SK-N-SH (cell line): ENCODE data around the gene THEMIS2. TPM values are rescaled to one million over a fixed set of nuclear protein-coding genes. Genes with fewer than 3 reads are reported as not detected.

Experiments
- CTCF ChIA-PET: fragments of 300-600, 350-600 bp; formaldehyde crosslinking; extraction: SDS; loops from one replicate; lab custom pipeline; 2021; lab: Yijun Ruan, JAX
- POLR2A ChIA-PET: fragments of 350-600 bp; sonication (Branson Sonifier 250); formaldehyde crosslinking; extraction: SDS; loops from one replicate; lab custom pipeline; 2020; ENCODE audit warnings: antibody characterized with exemption, inconsistent platforms; lab: Yijun Ruan, JAX
- DNase-seq: peaks from one replicate; pipeline ENCODE4 v3.0.0; 2012
- H2AFZ ChIP-seq: fragments of 200-600 bp; sonication (generic); 2 replicates; pipeline ENCODE4 v1.8.1; 2016; ENCODE audit warnings: antibody characterized with exemption, mild to moderate bottlenecking, low read depth
- H3F3A ChIP-seq: fragments of 200-600 bp; sonication (generic); replicated peaks from 2 replicates; pipeline ENCODE3; 2016; ENCODE audit warnings: antibody characterized with exemption, mild to moderate bottlenecking; ENCODE audit not compliant: insufficient read depth
- H3K27ac ChIP-seq, 2 experiments: fragments of 200-500 bp in 1 of 2; fragments of 200-600 bp in 1 of 2; sonication (Bioruptor generic) in 1 of 2; sonication (generic), shearing (Covaris generic) in 1 of 2; 2 replicates each; pipeline versions ENCODE4 v1.5.1 to v1.6.1; 2014 to 2016; ENCODE audit warnings: low read depth in 2 of 2, inconsistent platforms in 1 of 2, low read length in 1 of 2, mild to moderate bottlenecking in 1 of 2, mixed read lengths in 1 of 2
- H3K27me3 ChIP-seq: fragments of 200-600 bp; sonication (generic), shearing (Covaris generic); 2 replicates; pipeline ENCODE4 v1.6.1; 2016; ENCODE audit warnings: mixed run types; ENCODE audit not compliant: insufficient read depth
- H3K36me3 ChIP-seq, 2 experiments: fragments of 200-500 bp in 1 of 2; fragments of 200-600 bp in 1 of 2; sonication (Bioruptor generic) in 1 of 2; sonication (generic) in 1 of 2; replicated peaks in 1 of 2; 2 replicates each; pipeline versions ENCODE3 to v1.5.1; 2014 to 2016; ENCODE audit warnings: low read length in 1 of 2, mild to moderate bottlenecking in 1 of 2; ENCODE audit not compliant: insufficient read depth in 2 of 2, control insufficient read depth in 1 of 2
- H3K4me1 ChIP-seq, 2 experiments: fragments of 200-500 bp in 1 of 2; fragments of 200-600 bp in 1 of 2; sonication (Bioruptor generic) in 1 of 2; sonication (generic), shearing (Covaris generic) in 1 of 2; 2 replicates each; pipeline versions ENCODE4 v1.5.1 to v1.6.1; 2014 to 2016; ENCODE audit warnings: low read depth in 1 of 2, low read length in 1 of 2, mixed run types in 1 of 2; ENCODE audit not compliant: insufficient read depth in 2 of 2, control insufficient read depth in 1 of 2
- H3K4me2 ChIP-seq: fragments of 200-600 bp; sonication (generic), shearing (Covaris generic); 2 replicates; pipeline ENCODE4 v1.6.1; 2017; ENCODE audit warnings: mixed run types
- H3K4me3 ChIP-seq, 2 experiments: fragments of 200-500 bp in 1 of 2; fragments of 200-600 bp in 1 of 2; sonication (Bioruptor generic) in 1 of 2; sonication (generic), shearing (Covaris generic) in 1 of 2; 2 replicates each; pipeline versions ENCODE4 v1.5.1 to v1.8.1; 2014 to 2016; ENCODE audit warnings: low read depth in 2 of 2, inconsistent platforms in 1 of 2, low read length in 1 of 2, mild to moderate bottlenecking in 1 of 2, mixed read lengths in 1 of 2, moderate library complexity in 1 of 2
- H3K79me2 ChIP-seq: fragments of 200-600 bp; sonication (generic); 2 replicates; pipeline ENCODE4 v1.8.1; 2017; ENCODE audit warnings: mild to moderate bottlenecking; ENCODE audit not compliant: insufficient read depth
- H3K9ac ChIP-seq: fragments of 200-600 bp; sonication (generic); 2 replicates; pipeline ENCODE4 v1.6.1; 2017; ENCODE audit warnings: mixed run types
- H3K9me2 ChIP-seq: fragments of 200-600 bp; sonication (generic); 2 replicates; pipeline ENCODE4 v1.6.1; 2017; ENCODE audit warnings: mixed run types
- H3K9me3 ChIP-seq: fragments of 200-600 bp; sonication (generic); 2 replicates; pipeline ENCODE4 v1.6.1; 2017; ENCODE audit warnings: mixed run types, mild to moderate bottlenecking, moderate library complexity
- H4K20me1 ChIP-seq: fragments of 200-600 bp; sonication (generic); 2 replicates; pipeline ENCODE4 v1.6.1; 2017; ENCODE audit warnings: mild to moderate bottlenecking, mixed run types; ENCODE audit not compliant: insufficient read depth
- FOSL2 ChIP-seq: IDR thresholded peaks from 2 replicates; pipeline ENCODE4 v1.4.0; 2012; ENCODE audit warnings: low read depth, mild to moderate bottlenecking, moderate library complexity, borderline replicate concordance
- GABPA ChIP-seq: IDR thresholded peaks from 2 replicates; pipeline ENCODE4 v1.4.0; 2012; ENCODE audit warnings: low read depth, mild to moderate bottlenecking
- JUND ChIP-seq: IDR thresholded peaks from 2 replicates; pipeline ENCODE4 v1.4.0; 2012
- MAX ChIP-seq: IDR thresholded peaks from 2 replicates; pipeline ENCODE4 v1.4.0; 2012; ENCODE audit warnings: low read depth
- MXI1 ChIP-seq: IDR thresholded peaks from 2 replicates; pipeline ENCODE4 v1.6.1; 2012; ENCODE audit warnings: mild to moderate bottlenecking, low read depth, low read length, improper control_type of control experiment
- NFIC ChIP-seq: IDR thresholded peaks from 2 replicates; pipeline ENCODE4 v1.4.0; 2012; ENCODE audit warnings: borderline replicate concordance
- PBX3 ChIP-seq: IDR thresholded peaks from 2 replicates; pipeline ENCODE4; 2012
- RCOR1 ChIP-seq: fragments of 150-350 bp; IDR thresholded peaks from 2 replicates; pipeline ENCODE4 v1.6.1; 2017; ENCODE audit warnings: antibody characterized with exemption, low read length
- RFX5 ChIP-seq: IDR thresholded peaks from 2 replicates; pipeline ENCODE4 v1.6.1; 2012; ENCODE audit warnings: mild to moderate bottlenecking, improper control_type of control experiment, low read length
- RXRA ChIP-seq: IDR thresholded peaks from 2 replicates; pipeline ENCODE4 v1.4.0; 2012; ENCODE audit warnings: low read depth, mild to moderate bottlenecking, borderline replicate concordance
- TAF1 ChIP-seq: IDR thresholded peaks from 2 replicates; pipeline ENCODE4 v1.6.1; 2012; ENCODE audit warnings: low read depth, mild to moderate bottlenecking, low read length, moderate library complexity, borderline replicate concordance
- TCF12 ChIP-seq: IDR thresholded peaks from 2 replicates; pipeline ENCODE4 v1.4.0; 2012
- USF2 ChIP-seq: fragments of 150-350 bp; IDR thresholded peaks from 2 replicates; pipeline ENCODE4 v1.6.1; 2017; ENCODE audit warnings: antibody characterized with exemption, low read length, low read depth, borderline replicate concordance
- WGBS: methylation state at CpG from one replicate; pipeline ENCODE4 v1.1.6; 2017; ENCODE audit warnings: low lambda C conversion rate; 5-methylcytosine and 5-hydroxymethylcytosine counted together
- polyA plus RNA-seq, 3 experiments: library from polyadenylated mRNA; depleted of rRNA; stranded (reverse); fragments of >200 nt; gene quantifications; 2 replicates each; pipeline ENCODE4 v1.2.3, GENCODE V29; 2012

Gene THEMIS2
- polyA plus RNA-seq, 1 of the 3 experiments (the other 2 are of a cell fraction): 4.1 TPM

- ChIA-PET CTCF (no interaction called here), POLR2A (no interaction called here)
- no peak for TF ChIP-seq FOSL2
- TF ChIP-seq RXRA: no peak
- no peak for TF ChIP-seq RCOR1
- no peak for TF ChIP-seq JUND
- TF ChIP-seq MAX: no peak
- no peak for TF ChIP-seq MXI1
- no peak for TF ChIP-seq USF2
- no peak for TF ChIP-seq TCF12
- no peak for TF ChIP-seq RFX5
- TF ChIP-seq PBX3: no peak
- no peak for TF ChIP-seq TAF1
- Histone ChIP-seq H3K9ac (no peak overlapping the region), H3K9me3 (no peaks in the 10 kb centered on the region), H3F3A (peaks cover 18% of the 10 kb centered on the region), H3K9me2 (no peaks in the 10 kb centered on the region), H4K20me1 (no peaks in the 10 kb centered on the region), H3K4me3 (no peak overlapping the region), H3K27ac (no peak overlapping the region), H2AFZ (no peak overlapping the region), H3K4me2 (no peak overlapping the region), H3K79me2 (no peaks in the 10 kb centered on the region), H3K4me1 (peaks cover 0 to 15% of the 10 kb centered on the region in 2 experiments; a peak in 1 of 4 replicates), H3K27me3 (no peaks in the 10 kb centered on the region), H3K36me3 (no peaks in the 10 kb centered on the region)
- no peak for DNase-seq
- WGBS: 98% methylated on average over 16 of the region's 16 CpGs
These were observed 1.5 kb downstream of the THEMIS2 start for GRCh38 chr1:27873671-27874384.

GRCh38 chr1:27876341-27877114 is 4.2 kb downstream of the THEMIS2 start:
- no peak overlapping the region for H3K27ac ChIP-seq
- CTCF ChIA-PET: interaction anchor here (1.7 kb wide), 1 partner anchor 19 kb away, joined by 7 read pairs; no protein-coding TSS in a partner anchor

More at GRCh38 chr1:27876341-27877114, 4.2 kb downstream of the THEMIS2 start:
- no peak overlapping the region for H3K4me2 ChIP-seq
- TF ChIP-seq GABPA (no peak), NFIC (no peak), FOSL2 (no peak)
- TF ChIP-seq, all 33 proteins: peak for 0
- WGBS: 94% methylated on average over 5 of the region's 18 CpGs
- Histone ChIP-seq H2AFZ (no peak overlapping the region), H3K79me2 (no peaks in the 10 kb centered on the region), H3K27me3 (no peaks in the 10 kb centered on the region), H3F3A (peaks cover 16% of the 10 kb centered on the region), H3K9me2 (no peaks in the 10 kb centered on the region), H3K9me3 (no peaks in the 10 kb centered on the region), H3K4me3 (no peak overlapping the region), H4K20me1 (no peaks in the 10 kb centered on the region), H3K4me1 (peaks cover 0 to 26% of the 10 kb centered on the region in 2 experiments; a peak in 1 of 4 replicates), H3K36me3 (no peaks in the 10 kb centered on the region), H3K9ac (no peak overlapping the region)
- POLR2A ChIA-PET: no interaction called here
- DNase-seq: no peak
